H1 (cell line): Measurements from ENCODE around the gene BCL6B. TPM values are rescaled to one million over a fixed set of nuclear protein-coding genes. Genes with fewer than 3 reads are reported as not detected.
A peak's percentile ranks its signal among the peaks of the same experiment; 100 is the strongest.

Experiments used
- CTCF ChIA-PET: fragments of 300-600 bp; sonication (Branson Sonifier 250); formaldehyde crosslinking; loops from one replicate; lab custom pipeline; 2021; ENCODE audit not compliant: partially characterized antibody; lab: Charles Lee
- POLR2A ChIA-PET: fragments of 300-600 bp; sonication (Branson Sonifier 250); formaldehyde crosslinking; loops from one replicate; lab custom pipeline; 2021; ENCODE audit warnings: inconsistent platforms; ENCODE audit not compliant: partially characterized antibody; lab: Charles Lee
- DNase-seq, 2 experiments: peaks; one replicate each; pipeline versions ENCODE4 v3.0.0 to v3.0.0-alpha.2; 2010 to 2022; ENCODE audit warnings: low spot score in 2 of 2, low read depth in 1 of 2, mixed read lengths in 1 of 2
- FAIRE-seq: peaks from 2 replicates; lab custom pipeline; 2011; peaks lifted over from hg19 to GRCh38; lab: Jason Lieb, UNC
- H2AFZ ChIP-seq: 2 replicates; pipeline ENCODE4 v1.8.1; 2012; ENCODE audit warnings: low read length, inconsistent platforms
- H2AK5ac ChIP-seq: 2 replicates; pipeline ENCODE4 v1.6.1; 2013; ENCODE audit warnings: low read depth, low read length
- H2BK120ac ChIP-seq: replicated peaks from 2 replicates; pipeline ENCODE3; 2013; ENCODE audit warnings: low read depth, low read length, inconsistent platforms
- H2BK12ac ChIP-seq: 2 replicates; pipeline ENCODE4 v1.6.1; 2013; ENCODE audit warnings: low read depth, low read length
- H2BK15ac ChIP-seq: 2 replicates; pipeline ENCODE4 v1.6.1; 2013; ENCODE audit warnings: low read length
- H2BK20ac ChIP-seq: 2 replicates; pipeline ENCODE4 v1.6.1; 2013; ENCODE audit warnings: low read length
- H2BK5ac ChIP-seq: 2 replicates; pipeline ENCODE4 v1.6.1; 2013; ENCODE audit warnings: low read depth, low read length
- H3K14ac ChIP-seq: 2 replicates; pipeline ENCODE4 v1.6.1; 2013; ENCODE audit warnings: inconsistent platforms; ENCODE audit not compliant: insufficient read length
- H3K18ac ChIP-seq: 2 replicates; pipeline ENCODE4 v1.6.1; 2013; ENCODE audit warnings: low read length; ENCODE audit errors: extremely low read depth
- H3K23ac ChIP-seq: 2 replicates; pipeline ENCODE4 v1.6.1; 2013; ENCODE audit warnings: inconsistent platforms; ENCODE audit not compliant: insufficient read length
- H3K23me2 ChIP-seq: 2 replicates; pipeline ENCODE4 v1.6.1; 2013; ENCODE audit warnings: low read depth, low read length
- H3K27ac ChIP-seq: 2 replicates; pipeline ENCODE4 v1.6.1; 2011; ENCODE audit warnings: low read depth, low read length, inconsistent platforms
- H3K27me3 ChIP-seq, 4 experiments: replicated peaks in 1 of 4; 1 replicate in 1 of 4; 2 replicates in 3 of 4; pipeline versions ENCODE4 v1.6.1 to v1.8.1; 2011 to 2013; ENCODE audit warnings: low read length in 3 of 4, mild to moderate bottlenecking in 3 of 4, inconsistent platforms in 2 of 4, mixed read lengths in 2 of 4, moderate library complexity in 1 of 4; ENCODE audit not compliant: control insufficient read depth in 3 of 4, insufficient read depth in 3 of 4; ENCODE audit errors: extremely low read depth in 1 of 4
- H3K36me3 ChIP-seq, 4 experiments: 2 replicates each; pipeline versions ENCODE4 v1.6.1 to v1.8.1; 2011 to 2013; ENCODE audit warnings: mild to moderate bottlenecking in 4 of 4, low read length in 3 of 4, moderate library complexity in 2 of 4, control low read depth in 1 of 4, inconsistent platforms in 1 of 4; ENCODE audit not compliant: insufficient read depth in 4 of 4, control insufficient read depth in 2 of 4
- H3K4ac ChIP-seq: replicated peaks from 2 replicates; pipeline ENCODE3; 2013; ENCODE audit warnings: low read length, low read depth, mixed read lengths, inconsistent platforms; ENCODE audit not compliant: insufficient read length
- H3K4me1 ChIP-seq, 4 experiments: replicated peaks in 1 of 4; 1 replicate in 1 of 4; 2 replicates in 3 of 4; pipeline versions ENCODE4 v1.6.1 to v1.8.1; 2011 to 2013; ENCODE audit warnings: low read length in 3 of 4, inconsistent platforms in 2 of 4, mixed read lengths in 1 of 4; ENCODE audit not compliant: insufficient read depth in 4 of 4, control insufficient read depth in 3 of 4
- H3K4me2 ChIP-seq, 2 experiments: 2 replicates each; pipeline versions ENCODE4 v1.6.1 to v1.8.1; 2011 to 2013; ENCODE audit warnings: low read depth in 2 of 2, low read length in 2 of 2, control low read depth in 1 of 2, inconsistent platforms in 1 of 2, mild to moderate bottlenecking in 1 of 2; ENCODE audit not compliant: insufficient read depth in 1 of 2
- H3K4me3 ChIP-seq, 4 experiments: fragments of 200-600, 300-600 bp in 1 of 4; sonication (generic), shearing (Covaris generic), sonication (Bioruptor Twin) in 1 of 4; 2 replicates each; pipeline versions ENCODE4 v1.5.1 to v1.8.1; 2011 to 2016; ENCODE audit warnings: low read length in 4 of 4, low read depth in 3 of 4, control low read depth in 2 of 4, inconsistent platforms in 2 of 4, mild to moderate bottlenecking in 2 of 4, mixed read lengths in 1 of 4, moderate library complexity in 1 of 4; ENCODE audit not compliant: insufficient read depth in 2 of 4; ENCODE audit errors: extremely low read depth in 1 of 4
- H3K56ac ChIP-seq: replicated peaks from 2 replicates; pipeline ENCODE3; 2013; ENCODE audit warnings: low read depth, mild to moderate bottlenecking, mixed read lengths, low read length, inconsistent platforms; ENCODE audit not compliant: insufficient read length
- H3K79me1 ChIP-seq: 2 replicates; pipeline ENCODE4 v1.6.1; 2013; ENCODE audit warnings: low read depth, low read length, control low read depth
- H3K79me2 ChIP-seq, 2 experiments: 2 replicates each; pipeline versions ENCODE4 v1.6.1 to v1.8.1; 2012 to 2013; ENCODE audit warnings: low read length in 2 of 2, mild to moderate bottlenecking in 2 of 2, inconsistent platforms in 1 of 2; ENCODE audit not compliant: insufficient read depth in 2 of 2, control insufficient read depth in 1 of 2
- H3K9ac ChIP-seq, 4 experiments: replicated peaks in 1 of 4; 1 replicate in 1 of 4; 2 replicates in 3 of 4; pipeline versions ENCODE4 v1.6.1 to v1.8.1; 2011 to 2013; ENCODE audit warnings: low read depth in 3 of 4, low read length in 3 of 4, control low read depth in 2 of 4, mild to moderate bottlenecking in 2 of 4, moderate library complexity in 2 of 4, inconsistent platforms in 1 of 4; ENCODE audit errors: extremely low read depth in 1 of 4
- H3K9me3 ChIP-seq, 2 experiments: 2 replicates each; pipeline versions ENCODE4 v1.6.1 to v1.8.1; 2012 to 2013; ENCODE audit warnings: mild to moderate bottlenecking in 2 of 2, moderate library complexity in 2 of 2, control low read depth in 1 of 2, inconsistent platforms in 1 of 2, low read depth in 1 of 2, low read length in 1 of 2, mixed read lengths in 1 of 2; ENCODE audit not compliant: insufficient read depth in 2 of 2
- H4K20me1 ChIP-seq, 2 experiments: replicated peaks in 1 of 2; 2 replicates each; pipeline versions ENCODE3 to v1.8.1; 2011 to 2013; ENCODE audit warnings: inconsistent platforms in 2 of 2, low read length in 2 of 2, mild to moderate bottlenecking in 1 of 2; ENCODE audit not compliant: insufficient read depth in 2 of 2, control insufficient read depth in 1 of 2
- H4K5ac ChIP-seq: 2 replicates; pipeline ENCODE4 v1.6.1; 2013; ENCODE audit warnings: low read length, low read depth, mixed read lengths, inconsistent platforms; ENCODE audit not compliant: insufficient read length
- H4K8ac ChIP-seq: 2 replicates; pipeline ENCODE4 v1.8.0; 2013; ENCODE audit warnings: mild to moderate bottlenecking, moderate library complexity, low read length, inconsistent platforms; ENCODE audit not compliant: insufficient read depth; ENCODE audit errors: extremely low read depth
- H4K91ac ChIP-seq: replicated peaks from 2 replicates; pipeline ENCODE3; 2013; ENCODE audit warnings: low read length, mixed read lengths, inconsistent platforms; ENCODE audit not compliant: insufficient read length
- CHD1 ChIP-seq: IDR thresholded peaks from 2 replicates; pipeline ENCODE4 v1.6.1; 2012; ENCODE audit warnings: low read depth, low read length, improper control_type of control experiment
- CTCF ChIP-seq, 3 experiments: IDR thresholded peaks; 1 replicate in 2 of 3; 2 replicates in 1 of 3; pipeline versions ENCODE4 v1.5.1 to v1.6.1; 2011; ENCODE audit warnings: low read length in 3 of 3, mild to moderate bottlenecking in 3 of 3, inconsistent platforms in 2 of 3, low read depth in 1 of 3, moderate library complexity in 1 of 3; ENCODE audit not compliant: insufficient read depth in 1 of 3; ENCODE audit errors: control extremely low read depth in 1 of 3
- GTF2F1 ChIP-seq: IDR thresholded peaks from 2 replicates; pipeline ENCODE4 v1.6.1; 2012; ENCODE audit warnings: low read depth, low read length, improper control_type of control experiment, borderline replicate concordance
- HDAC2 ChIP-seq, 2 experiments: fragments of 300-600 bp in 1 of 2; sonication (generic) in 1 of 2; IDR thresholded peaks; 2 replicates each; pipeline ENCODE4 v1.6.1; 2011 to 2012; ENCODE audit warnings: low read depth in 2 of 2, low read length in 2 of 2, mild to moderate bottlenecking in 2 of 2, moderate library complexity in 2 of 2, borderline replicate concordance in 1 of 2, inconsistent platforms in 1 of 2
- HDAC6 ChIP-seq: IDR thresholded peaks from one replicate; pipeline ENCODE4 v1.7.1; 2012; ENCODE audit warnings: low read depth, mild to moderate bottlenecking, inconsistent platforms, low read length, moderate library complexity
- RBBP5 ChIP-seq: IDR thresholded peaks from 2 replicates; pipeline ENCODE4 v1.7.1; 2012; ENCODE audit warnings: low read depth, mild to moderate bottlenecking, inconsistent platforms, low read length, moderate library complexity, borderline replicate concordance
- TAF1 ChIP-seq: IDR thresholded peaks from 2 replicates; pipeline ENCODE4 v1.6.1; 2011; ENCODE audit warnings: mild to moderate bottlenecking, low read depth, low read length
- WGBS, 2 experiments: shearing (Covaris generic) in 1 of 2; methylation state at CpG; one replicate each; pipeline versions ENCODE4 v1.1.6 to v1.1.7; 2013 to 2015; ENCODE audit warnings: low lambda C conversion rate in 2 of 2, mixed read lengths in 2 of 2, inconsistent platforms in 1 of 2, low coverage in 1 of 2, missing lambda C conversion rate in 1 of 2; ENCODE audit not compliant: insufficient replicate concordance in 2 of 2, insufficient coverage in 1 of 2, insufficient read length in 1 of 2; ENCODE audit errors: extremely low coverage in 1 of 2, missing lambda C conversion rate in 1 of 2; 5-methylcytosine and 5-hydroxymethylcytosine counted together
- polyA plus RNA-seq, 7 experiments: library from polyadenylated mRNA; depleted of rRNA in 3 of 7; stranded (reverse) in 5 of 7; unstranded in 2 of 7; fragments of >200 nt in 5 of 7; fragments of 200-250 nt in 2 of 7; gene quantifications; 1 replicate in 5 of 7; 2 replicates in 1 of 7; 4 replicates in 1 of 7; pipeline versions ENCODE4 v1.2.1 to v1.2.3, GENCODE V29; 2011 to 2013; ENCODE audit warnings: missing spikeins in 2 of 7, mixed read lengths in 2 of 7
- total RNA-seq: library from RNA; stranded (reverse); fragmentation: NEBNext Ultra II Directional; extraction: Animal tissue kit (Norgen Biotek cat#: 25700); gene quantifications from 2 replicates; pipeline ENCODE4 v1.2.1, GENCODE V29; 2021

Gene BCL6B
- total and polyA plus RNA-seq, 2 of the 8 experiments (the other 6 are each of a cell fraction or from before 2014, with no cell fraction given): 6.6 to 8.7 TPM

- Histone ChIP-seq H3K4me1 (peaks cover 0 to 15% (median 5%) of the 10 kb centered on the region in 4 experiments; a peak in 6 of 7 replicates), H3K4me2 (peak overlapping the region; percentile 91 to 97), H3K23me2 (peaks cover 11% of the 10 kb centered on the region), H3K9me3 (no peaks in the 10 kb centered on the region), H3K18ac (peak overlapping the region; percentile 78), H3K4me3 (peak overlapping the region; percentile 57 to 68 (median 59)), H4K20me1 (no peaks in the 10 kb centered on the region), H3K4ac (no peak overlapping the region), H3K56ac (peak overlapping the region; percentile 14), H3K79me1 (no peaks in the 10 kb centered on the region), H3K14ac (no peak overlapping the region), H2AFZ (peak overlapping the region; percentile 74), H3K27ac (no peak overlapping the region), H3K23ac (no peak overlapping the region), H2BK120ac (peak overlapping the region; percentile 18), H2BK20ac (0 out of 2 replicates have a peak overlapping the region, but pooled peaks have one; percentile 72), H2AK5ac (no peak overlapping the region), H2BK12ac (0 out of 2 replicates have a peak overlapping the region, but pooled peaks have one; percentile 14), H4K5ac (no peak overlapping the region), H2BK15ac (no peak overlapping the region), H4K91ac (peak overlapping the region; percentile 27), H4K8ac (peak overlapping the region; percentile 75), H3K36me3 (peaks cover 0 to 8% (median 5%) of the 10 kb centered on the region in 4 experiments; a peak in 2 of 8 replicates), H3K79me2 (no peaks in the 10 kb centered on the region), H2BK5ac (no peak overlapping the region), H3K9ac (peak overlapping the region in 3 of 4 experiments; percentile 3 to 32 (median 16); a peak in 3 of 7 replicates), H3K27me3 (peaks cover 0 to 16% (median 14%) of the 10 kb centered on the region in 4 experiments; a peak in 6 of 7 replicates)
- POLR2A ChIA-PET: interaction anchor here (0.5 to 3.3 kb wide), 4 partner anchors 10 to 290 kb away, joined by 3 to 13 read pairs (median 4); partner anchors contain the start of gene RNASEK
- 5% methylated on average over 51 of the region's 53 CpGs; no CpG with 5 or more reads in 1 of the 2 experiments for WGBS, 2 experiments
- CTCF ChIA-PET: interaction anchor here (0.6 to 3.2 kb wide), 25 partner anchors 9 to 355 kb away, joined by 3 to 34 read pairs (median 4); partner anchors contain the start of genes ALOX12, SLC13A5 and SLC16A13
- peak; percentile 60 for FAIRE-seq
- peak in 1 of 2 experiments; percentile 95 for DNase-seq
- TF ChIP-seq GTF2F1 (0 out of 2 replicates have a peak, but pooled peaks have one; percentile 19), HDAC2 (IDR thresholded peaks at IDR 0.05; ENCODE audit: borderline replicate concordance in 1 of 2, low read depth in 2 of 2, low read length in 2 of 2) (no peak), RBBP5 (peak; percentile 53; the same call in 1 of the 2 replicates), HDAC6 (no peak), CHD1 (no peak), TAF1 (no peak), CTCF (IDR thresholded peaks at IDR 0.05; ENCODE audit: control extremely low read depth in 1 of 3, insufficient read depth in 1 of 3, low read depth in 1 of 3, low read length in 3 of 3) (peak; percentile 88 to 92 (median 89))
These were observed 664 bp upstream of the BCL6B start for GRCh38 chr17:7021993-7022778.
